SK-N-SH (cell line): Measurements from ENCODE around the gene GUCA2B.

ENCODE experiments used
- CTCF ChIP-seq: fragments of 200-600 bp; sonication (generic); IDR thresholded peaks from 2 replicates; pipeline ENCODE4 v1.6.1; 2017; ENCODE audit warnings: antibody characterized with exemption, mild to moderate bottlenecking, moderate library complexity
- MAX ChIP-seq: IDR thresholded peaks from 2 replicates; pipeline ENCODE4 v1.4.0; 2012; ENCODE audit warnings: low read depth
- PBX3 ChIP-seq: IDR thresholded peaks from 2 replicates; pipeline ENCODE4; 2012
- POLR2AphosphoS5 ChIP-seq: IDR thresholded peaks from 2 replicates; pipeline ENCODE4 v1.6.1; 2012; ENCODE audit warnings: low read depth, low read length
- RCOR1 ChIP-seq: fragments of 150-350 bp; IDR thresholded peaks from 2 replicates; pipeline ENCODE4 v1.6.1; 2017; ENCODE audit warnings: antibody characterized with exemption, low read length
- REST ChIP-seq: IDR thresholded peaks from 2 replicates; pipeline ENCODE4 v1.6.1; 2012; ENCODE audit warnings: mild to moderate bottlenecking, low read depth, low read length, moderate library complexity
- RFX5 ChIP-seq: IDR thresholded peaks from 2 replicates; pipeline ENCODE4 v1.6.1; 2012; ENCODE audit warnings: mild to moderate bottlenecking, improper control_type of control experiment, low read length
- TAF1 ChIP-seq: IDR thresholded peaks from 2 replicates; pipeline ENCODE4 v1.6.1; 2012; ENCODE audit warnings: low read depth, mild to moderate bottlenecking, low read length, moderate library complexity, borderline replicate concordance
- USF2 ChIP-seq: fragments of 150-350 bp; IDR thresholded peaks from 2 replicates; pipeline ENCODE4 v1.6.1; 2017; ENCODE audit warnings: antibody characterized with exemption, low read length, low read depth, borderline replicate concordance

- TF ChIP-seq CTCF (no peak), POLR2AphosphoS5 (no peak), MAX (no peak), REST (no peak), USF2 (no peak), PBX3 (no peak), TAF1 (no peak), RCOR1 (no peak), RFX5 (no peak)
These were observed 414 bp downstream of the GUCA2B start for GRCh38 chr1:42153624-42154023.
